HuH-7 (cell line): Measurements from ENCODE around the gene RHOBTB3.
"Not testable (repeated sequence)": the region's sequence is repeated elsewhere in the genome, so short reads cannot be mapped to it uniquely, and the experiment has no call there.

Experiments
- DNase-seq: peaks from one replicate; pipeline ENCODE4 v3.0.0; 2011; ENCODE audit warnings: low spot score

The RHOBTB3 gene

DNA sequence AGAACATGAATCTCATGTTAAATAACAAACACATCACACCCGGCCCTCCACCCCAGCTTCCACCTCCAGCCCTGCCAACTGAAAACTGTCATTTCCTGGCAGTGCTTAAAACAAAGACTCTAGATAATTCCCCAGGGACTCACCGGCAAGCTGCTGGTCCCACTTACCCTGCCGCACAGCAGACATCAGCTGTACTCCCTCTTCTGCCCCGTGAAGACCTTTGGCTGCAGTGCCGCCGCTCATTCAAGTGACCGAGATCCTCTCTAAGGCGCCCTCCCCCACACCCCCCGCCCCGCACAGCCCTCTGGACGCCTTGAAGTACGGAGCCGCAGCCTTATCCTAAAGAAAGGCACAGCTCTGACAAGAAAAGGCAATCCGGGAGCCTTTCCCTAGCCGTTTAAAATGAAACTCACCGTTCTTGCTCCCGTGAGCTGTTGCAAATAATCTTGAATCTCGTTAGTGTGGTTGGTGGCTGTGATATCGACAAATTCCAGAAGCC, 91.0 kb downstream of the RHOBTB3 start:
- DNase-seq, result peak; percentile 23

DNA sequence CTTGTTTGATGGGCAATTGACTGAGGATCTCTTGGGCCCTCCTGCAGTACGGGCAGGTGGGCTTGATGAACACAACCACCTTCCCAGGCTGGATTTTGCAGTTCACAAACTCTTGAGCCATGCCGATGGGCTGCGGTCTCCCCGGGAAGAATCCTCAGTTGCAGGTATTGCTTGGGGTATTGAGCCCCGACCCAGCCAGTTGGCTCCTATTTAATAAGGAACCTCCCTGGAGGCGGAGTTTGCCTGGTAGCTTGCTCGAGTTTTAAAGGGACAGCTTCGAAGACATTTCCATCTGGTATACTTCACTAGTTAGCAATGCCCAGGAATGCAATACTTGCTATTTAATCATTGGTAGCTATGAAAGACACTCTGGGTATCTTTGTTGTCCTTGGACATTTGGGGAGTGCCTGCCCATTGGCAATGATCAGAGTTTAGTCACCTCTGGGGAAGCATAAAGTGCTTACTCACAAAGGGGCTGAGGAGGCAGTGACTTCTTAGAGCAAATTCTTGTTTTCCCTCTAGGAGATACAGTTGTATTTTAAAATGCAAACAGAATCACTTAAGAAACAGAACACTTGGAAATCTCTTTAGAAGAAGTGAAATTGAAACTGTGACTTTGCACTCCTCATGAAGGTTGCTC, 91.5 kb downstream of the RHOBTB3 start, which contains the start of gene GLRX:
Gene GLRX, minus strand, starts transcription at position 185 of the 640 bp plus-strand sequence. Its CDS starts 64 bp downstream, at position 121.
- DNase-seq, result peak; percentile 52

DNA sequence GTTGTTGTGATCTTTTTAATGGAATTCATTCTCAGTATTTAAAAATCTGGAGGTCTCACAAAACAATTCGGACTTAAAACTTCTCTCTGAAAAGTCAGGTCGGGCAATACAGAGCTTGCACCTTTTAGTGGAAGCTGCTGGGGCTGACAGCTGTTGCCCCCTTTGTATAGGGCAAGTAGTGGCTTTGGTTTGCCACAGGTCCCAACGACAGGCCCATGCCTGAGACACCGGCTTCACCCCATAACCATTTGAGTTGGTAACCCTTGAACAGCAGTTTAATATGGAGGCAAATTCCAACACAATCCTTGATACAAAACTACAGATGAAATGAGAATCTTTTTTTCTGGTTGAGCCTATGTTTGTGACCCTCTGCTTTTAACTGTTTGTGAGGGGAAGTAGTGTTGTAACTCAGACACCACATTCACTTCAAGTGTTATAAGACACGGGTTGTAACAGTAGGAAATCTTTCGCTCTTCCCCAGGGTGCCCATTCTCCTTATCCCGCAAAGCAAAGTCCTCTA, 92.1 kb downstream of the RHOBTB3 start:
- no peak for DNase-seq

DNA sequence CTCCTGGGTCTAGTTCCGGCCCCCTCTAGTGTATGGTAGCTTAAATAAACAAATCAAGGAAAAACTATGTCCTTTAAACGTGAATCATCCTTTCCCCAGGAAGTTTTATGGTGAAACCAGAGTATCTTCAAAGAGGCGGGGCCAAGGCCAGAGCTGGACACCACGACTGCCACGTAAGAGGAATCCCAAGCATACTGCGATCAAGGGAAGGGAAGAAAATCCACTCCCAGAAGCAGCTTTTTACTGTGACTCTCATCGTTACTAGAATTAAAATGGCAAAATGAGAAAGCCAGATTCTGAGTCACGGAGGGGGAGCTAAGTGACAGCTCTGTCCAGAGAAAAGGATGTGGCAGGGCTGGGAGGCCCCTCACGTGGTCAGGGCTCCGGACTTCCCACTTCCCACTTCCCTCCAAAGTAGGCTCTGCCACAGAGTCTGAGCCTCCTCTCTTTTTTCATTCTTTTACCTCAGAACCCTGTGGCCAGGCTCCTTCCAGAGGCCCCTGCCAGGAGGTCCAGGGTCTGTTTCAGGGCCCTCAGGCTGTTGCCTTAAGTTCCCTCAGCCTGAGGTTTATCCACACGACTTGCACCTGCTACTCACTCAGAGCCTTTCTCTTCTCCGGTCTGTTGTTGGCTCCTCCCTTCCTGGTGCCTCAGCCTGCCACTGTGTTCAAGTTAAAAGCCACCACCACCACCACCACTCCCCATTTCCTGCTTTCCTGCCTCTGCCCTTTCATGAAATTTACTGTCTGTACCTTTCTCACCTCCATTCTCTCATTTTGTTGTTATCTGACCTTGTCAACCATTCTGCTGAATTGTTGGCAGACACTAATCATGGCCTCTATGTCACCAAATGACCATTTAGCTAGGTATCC, 92.8 kb downstream of the RHOBTB3 start:
- no peak for DNase-seq

DNA sequence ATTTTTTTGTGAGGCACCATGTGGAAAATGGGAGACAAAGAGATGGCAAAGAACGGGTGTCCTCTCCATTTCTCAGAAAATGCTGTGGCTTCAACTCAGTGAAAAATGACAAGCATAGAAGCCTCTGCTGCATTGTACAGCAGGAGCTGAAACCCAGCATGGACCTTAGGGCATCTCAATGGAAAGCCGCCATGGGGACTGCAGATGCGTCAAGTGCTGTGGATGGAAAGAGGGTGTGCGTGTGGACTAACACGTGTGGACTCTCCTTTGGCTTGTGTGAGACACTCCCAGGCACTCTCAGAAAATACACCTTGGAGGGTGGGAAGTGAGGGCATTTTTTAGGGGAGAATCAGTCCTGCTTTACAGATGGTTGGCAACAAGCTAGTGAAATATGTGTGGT, 93.6 kb downstream of the RHOBTB3 start:
- no peak for DNase-seq

DNA sequence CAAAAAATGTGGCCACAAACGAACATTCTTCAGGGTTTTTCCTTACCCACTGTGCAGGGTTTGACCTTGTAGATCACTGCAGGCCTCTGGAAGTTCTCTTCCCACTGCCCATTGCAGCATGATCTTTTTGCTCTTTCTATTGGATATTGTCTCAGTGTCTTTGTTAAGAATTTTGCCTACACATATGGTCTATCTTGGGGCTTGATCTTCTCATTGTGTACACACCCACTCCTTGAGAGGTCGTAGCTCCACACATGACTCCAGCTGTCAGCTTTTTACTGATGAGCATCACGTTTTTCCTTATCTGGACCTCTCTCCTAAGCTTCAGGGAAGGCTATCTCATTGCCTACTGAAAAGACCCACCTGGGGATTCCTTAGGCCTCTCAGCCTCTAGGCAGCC, 94.4 kb downstream of the RHOBTB3 start:
- no peak for DNase-seq

DNA sequence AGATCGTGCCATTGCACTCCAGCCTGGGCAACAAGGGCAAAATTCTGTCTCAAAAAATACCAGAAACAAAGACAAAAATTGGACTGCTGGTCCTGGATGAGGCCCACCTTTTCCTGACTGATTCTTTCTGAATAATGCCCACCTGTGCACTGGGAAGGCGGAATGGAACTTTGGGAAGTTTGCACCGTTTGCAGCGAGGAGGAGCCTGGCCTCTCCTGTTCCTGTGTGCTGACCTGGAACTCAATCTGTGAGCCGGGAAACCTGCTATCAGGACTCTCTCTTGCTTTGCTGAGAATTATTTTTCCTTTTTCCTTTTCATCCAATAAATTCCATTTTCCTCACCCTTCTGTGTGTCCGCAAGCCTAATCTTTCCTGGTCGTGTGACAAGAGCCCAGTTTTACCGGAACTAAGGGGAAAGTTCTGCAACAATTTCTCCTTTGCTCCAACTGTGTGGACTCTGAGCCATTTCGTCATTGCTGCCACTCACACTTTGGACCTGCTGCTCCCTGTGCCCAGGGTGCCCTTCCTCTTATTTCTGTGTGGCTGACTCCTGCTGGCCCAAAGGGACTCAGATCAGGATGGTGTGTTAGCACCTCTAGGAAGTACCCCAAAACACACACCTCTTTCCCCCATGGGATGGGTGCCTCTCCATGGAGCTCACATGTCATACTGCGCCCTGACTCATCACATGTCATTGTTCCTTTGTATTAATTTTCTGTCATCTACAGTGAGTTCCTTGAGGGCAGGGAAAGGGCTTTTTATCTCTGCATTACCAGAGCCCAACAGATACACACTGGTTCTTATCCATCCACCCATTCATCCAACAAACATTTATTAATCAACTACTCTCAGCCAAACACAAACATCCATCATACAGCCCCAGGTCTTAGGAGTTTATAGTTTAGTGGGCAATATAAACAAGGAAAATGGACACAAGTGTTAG, 96.1 kb downstream of the RHOBTB3 start:
- no peak for DNase-seq

DNA sequence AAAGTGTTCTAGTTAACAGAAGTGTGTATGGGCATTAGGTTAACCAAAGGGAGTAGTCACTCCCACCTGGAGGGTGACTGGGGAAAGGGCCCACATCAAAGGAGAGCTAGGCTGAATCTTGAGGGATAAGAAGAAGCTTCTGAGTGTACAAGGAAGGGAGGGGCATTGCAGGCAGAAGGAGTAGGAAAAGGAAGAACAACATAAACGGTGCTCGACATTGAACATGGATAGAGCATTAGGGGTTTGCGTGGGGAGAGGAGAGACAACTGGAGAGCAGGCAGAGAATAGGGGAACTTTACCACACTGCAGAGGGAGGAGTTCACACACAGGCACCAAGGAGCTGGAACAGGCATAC, 96.7 kb downstream of the RHOBTB3 start:
- no peak for DNase-seq

DNA sequence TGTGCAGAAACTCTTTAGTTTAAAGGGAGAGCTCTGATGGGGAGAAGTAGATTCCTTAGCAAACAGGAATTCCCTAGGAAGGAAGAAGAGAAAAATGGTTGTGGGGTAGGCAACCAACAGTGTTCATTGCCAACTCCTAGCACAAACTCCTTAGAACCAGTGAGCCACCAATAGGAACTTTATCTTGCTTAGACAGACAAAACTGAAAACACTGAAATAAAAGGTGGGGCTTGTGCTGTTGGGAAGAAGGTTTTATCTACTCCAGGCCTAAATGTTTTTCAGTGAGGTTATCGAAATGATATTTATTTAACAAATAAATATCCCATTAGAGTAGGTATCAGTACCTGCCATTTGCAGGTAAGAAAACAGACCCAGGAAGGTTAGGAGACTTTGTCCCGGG, 99.1 kb downstream of the RHOBTB3 start:
- DNase-seq, result no peak

DNA sequence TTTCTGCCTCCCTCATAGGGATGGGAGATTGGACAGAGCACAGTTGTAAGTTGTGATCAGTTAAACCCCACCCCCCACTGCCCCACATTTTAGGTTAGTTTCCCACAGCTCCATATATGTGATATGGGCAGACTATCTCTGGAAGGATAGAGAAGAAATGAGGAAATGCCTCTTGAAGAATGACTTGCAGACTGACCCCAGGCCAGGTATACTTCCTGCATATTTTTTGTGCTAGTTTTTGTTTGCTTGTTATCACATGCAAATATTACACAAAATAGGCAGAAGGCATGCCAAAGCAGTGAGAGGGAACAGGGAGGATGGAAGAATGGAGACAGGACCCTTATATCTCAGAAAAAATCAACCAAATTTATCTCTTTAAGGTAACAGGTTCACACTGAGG, 101.5 kb downstream of the RHOBTB3 start:
- DNase-seq, result no peak

DNA sequence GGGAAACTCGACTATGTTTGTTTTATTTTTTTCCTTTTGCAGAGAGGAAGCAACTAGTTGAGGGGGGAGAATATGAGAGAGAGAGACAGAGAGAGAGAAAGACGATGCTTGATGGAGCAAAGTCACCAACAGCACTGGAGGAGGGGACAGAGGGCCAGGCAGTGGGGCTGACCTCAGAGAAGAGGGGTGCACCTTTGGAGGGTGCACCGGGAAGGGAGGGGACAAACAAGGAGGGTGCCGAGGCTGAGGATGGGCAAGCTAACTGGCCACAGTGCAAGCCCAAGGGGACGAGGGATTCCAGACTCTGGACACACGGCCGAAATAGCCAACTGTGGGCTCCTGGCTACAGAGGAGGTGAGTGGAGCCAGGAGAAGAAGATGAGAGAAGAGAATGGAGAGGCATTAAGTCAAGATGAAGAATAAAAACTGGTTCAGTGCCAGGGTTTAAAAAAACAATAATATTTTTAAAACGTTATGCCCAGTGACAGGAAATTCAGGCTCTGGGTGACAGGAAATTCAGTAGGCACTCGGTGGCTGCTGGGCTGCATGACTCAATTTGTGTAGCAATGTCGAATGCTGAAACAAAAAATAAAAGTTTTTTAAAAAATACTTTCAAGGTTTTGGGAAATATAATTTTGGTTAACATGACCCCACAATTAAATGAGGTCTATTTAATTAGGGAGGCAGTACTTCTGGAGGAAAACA, 104.7 kb downstream of the RHOBTB3 start:
- DNase-seq, result no peak

DNA sequence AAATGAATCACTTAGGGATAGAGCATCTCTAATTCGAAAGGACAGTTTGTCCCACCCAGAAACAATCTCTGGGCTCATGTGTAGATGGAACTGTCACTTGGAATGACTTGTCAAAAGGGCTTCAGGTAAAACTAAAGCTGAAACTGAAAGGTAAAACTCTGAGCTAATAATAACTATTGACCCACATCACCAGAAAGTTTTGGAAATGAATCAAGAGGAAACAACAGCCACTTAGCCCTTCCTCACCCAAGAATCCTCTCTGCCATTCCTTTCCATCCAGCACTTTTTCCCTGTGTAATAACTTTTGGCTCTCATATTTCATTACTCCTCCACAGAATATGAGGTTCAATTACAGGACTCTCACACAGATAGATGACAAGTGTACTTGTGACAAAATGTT, 105.4 kb downstream of the RHOBTB3 start:
- DNase-seq, result no peak

DNA sequence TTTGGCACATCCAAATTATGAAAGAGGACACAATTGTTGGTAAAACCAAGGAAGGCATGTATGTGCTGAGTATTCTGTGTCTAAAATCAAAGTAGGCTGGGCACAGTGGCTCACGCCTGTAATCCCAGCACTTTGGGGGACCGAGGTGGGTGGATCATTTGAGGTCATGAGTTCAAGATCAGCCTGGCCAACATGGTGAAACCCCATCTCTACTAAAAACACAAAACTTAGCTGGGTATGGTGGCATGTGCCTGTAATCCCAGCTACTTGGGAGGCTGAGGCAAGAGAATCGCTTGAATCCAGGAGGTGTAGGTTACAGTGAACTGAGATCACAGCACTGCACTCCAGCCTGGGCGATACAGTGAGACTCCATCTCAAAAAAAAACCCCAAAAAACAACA, 105.8 kb downstream of the RHOBTB3 start:
- DNase-seq, result not testable (repeated sequence)

DNA sequence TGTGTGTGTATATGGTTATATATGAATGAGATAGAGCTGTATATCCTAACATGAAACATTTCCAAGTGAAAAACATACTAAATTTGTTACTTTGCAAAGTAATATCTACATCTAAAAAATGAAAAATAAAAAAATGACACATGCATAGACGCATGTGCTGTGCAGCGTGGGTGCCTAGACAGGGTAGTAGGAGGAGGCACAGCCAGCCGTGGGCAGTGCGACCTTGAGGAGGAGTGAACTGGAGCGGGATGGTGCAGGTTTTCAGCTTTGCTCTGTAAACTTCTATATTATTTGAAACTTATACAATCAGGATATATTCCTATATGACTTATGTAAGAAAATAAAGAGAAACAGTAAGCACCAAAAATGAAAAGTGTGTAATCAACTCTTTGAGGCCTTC, 106.4 kb downstream of the RHOBTB3 start:
- no peak for DNase-seq

DNA sequence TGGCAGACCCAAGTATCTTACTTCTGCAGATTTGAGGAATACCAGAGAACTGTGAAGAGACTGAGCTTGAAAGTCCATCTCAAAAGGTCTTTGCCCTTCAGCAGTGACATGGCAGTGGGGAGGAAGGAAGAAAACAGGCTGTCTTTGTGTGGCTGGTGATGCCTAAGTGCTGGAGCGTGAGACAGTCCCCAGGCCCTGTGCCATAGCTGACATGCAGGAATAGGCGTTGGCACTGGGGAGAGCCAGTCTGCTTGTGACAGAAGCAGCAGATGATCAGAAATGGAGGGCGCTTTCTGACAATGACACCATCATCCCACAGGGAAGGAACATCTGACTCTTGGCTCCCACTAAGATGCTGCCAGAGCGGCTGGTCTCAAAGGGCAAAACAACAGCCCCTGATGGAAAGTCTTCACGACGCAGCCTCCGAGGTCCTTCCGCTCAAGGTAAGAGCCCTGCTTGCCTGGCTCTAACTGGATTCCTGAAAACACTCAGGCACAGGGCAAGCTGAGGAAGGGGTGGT, 106.9 kb downstream of the RHOBTB3 start:
- DNase-seq, result no peak

DNA sequence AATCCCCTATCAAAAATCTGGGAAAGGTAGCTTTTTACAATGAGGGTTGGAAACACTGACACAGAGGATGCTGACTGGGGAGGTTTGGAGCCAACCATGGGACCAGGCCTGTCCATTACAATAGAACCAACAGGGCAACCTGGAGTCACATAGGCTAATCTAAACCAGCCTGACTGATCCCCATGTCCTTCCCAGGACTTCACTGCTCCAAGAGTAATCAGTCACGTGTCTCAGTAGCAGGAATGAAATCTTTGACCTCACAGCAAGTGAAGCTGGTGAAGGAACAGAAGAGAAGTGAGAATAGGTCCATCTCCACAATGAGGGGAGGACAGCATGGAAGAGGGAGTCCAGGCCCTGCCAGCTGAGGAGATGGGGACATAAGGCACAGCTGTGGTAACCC, 107.4 kb downstream of the RHOBTB3 start:
- no peak for DNase-seq

DNA sequence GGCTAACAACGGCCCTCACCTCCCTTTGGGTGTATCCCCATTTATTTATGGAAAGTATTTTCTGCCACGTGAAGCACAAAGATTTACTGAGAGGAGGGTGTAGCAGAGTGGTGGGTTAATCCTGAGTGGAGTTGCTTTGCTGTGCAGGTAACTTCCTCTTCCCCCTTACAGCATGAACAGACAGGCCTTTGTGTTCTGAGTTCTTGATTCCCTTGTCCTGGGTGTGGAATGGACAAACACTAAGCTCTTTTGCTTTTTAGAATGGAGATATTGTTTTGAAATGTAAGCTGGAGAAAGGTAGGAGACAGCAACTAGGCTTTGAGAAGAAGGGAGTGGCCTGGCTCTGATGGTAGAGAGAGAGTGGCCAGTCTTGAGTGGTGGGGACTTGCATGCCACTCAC, 108.5 kb downstream of the RHOBTB3 start:
- no peak for DNase-seq

DNA sequence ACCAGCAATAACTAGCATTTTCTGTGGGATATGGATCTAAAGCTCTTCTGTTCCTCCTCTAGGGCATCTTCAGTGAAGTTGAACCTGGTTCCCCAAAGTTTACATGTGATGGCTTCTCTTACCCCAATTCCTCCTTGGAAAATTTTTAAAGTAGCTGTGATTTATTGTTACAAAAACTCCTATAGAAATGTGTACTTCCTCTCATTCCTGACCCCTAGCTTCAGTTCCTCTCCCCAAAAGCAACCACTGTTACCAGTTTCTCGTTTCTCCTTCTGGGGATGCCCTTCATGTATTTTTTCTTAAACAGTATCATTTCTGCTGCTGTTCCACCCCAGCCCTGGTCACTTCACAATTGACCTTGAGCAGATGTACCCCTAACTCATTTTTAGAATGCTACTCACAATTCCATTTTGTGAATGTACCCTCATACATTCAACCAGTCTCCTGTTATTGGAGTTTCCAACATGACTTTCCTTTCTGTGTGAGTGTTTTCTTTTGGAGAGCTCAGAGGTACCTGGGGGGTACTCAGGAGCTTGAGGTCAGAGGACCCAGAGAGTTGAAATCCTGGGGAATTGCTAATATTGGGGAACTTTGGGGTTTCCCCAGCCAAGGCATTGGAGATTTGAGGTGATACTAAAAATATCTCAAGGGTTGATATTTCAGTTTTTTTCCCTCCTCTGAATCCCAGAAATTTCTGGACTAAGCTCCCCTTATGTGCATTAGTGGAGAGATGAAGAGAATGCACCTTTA, 110.0 kb downstream of the RHOBTB3 start:
- DNase-seq, result no peak

DNA sequence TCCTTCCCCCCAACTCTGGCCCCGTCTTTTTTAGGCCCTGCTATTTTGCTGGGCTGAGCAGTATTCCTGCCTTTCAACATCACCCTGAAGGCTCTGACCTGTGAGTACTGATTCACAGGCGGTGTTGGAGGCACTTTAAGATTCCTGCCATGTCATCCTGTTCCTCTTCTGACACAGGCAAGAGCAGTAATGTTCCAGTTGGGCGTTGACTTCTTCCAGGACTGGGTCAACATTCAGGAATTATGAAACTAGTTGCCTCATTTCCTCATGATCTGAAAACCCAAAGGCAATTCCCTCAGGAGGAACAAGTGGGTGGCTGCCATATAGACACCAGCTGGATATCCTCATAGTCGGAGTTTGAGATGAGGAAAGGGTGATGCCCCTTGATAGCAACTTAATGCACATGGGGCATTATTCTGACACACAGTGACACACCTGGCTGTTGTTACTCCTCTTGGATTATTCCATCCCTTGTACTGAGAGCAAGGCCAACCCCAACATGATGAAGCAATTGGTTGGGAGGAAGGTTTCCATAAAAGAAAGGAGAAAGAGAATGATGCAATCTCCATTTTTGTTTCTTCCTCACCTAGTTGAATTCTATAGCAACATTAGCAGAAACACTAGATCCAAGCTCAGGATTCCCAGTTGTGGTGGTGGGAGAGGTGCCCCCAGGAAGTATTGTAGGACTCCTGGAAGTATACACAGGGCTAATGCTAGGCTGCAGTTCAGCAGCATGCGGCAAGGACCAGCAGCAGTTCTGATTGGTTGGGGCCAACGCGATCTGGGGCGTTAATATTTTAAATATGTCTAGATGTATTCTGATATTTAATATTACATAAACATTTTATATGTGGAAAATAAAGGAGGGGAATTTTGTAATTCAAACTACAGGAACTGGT, 111.0 kb downstream of the RHOBTB3 start:
- no peak for DNase-seq
